Caco-2 (cell line): ENCODE data around the gene LACTBL1. TPM values are rescaled to one million over a fixed set of nuclear protein-coding genes. Genes with fewer than 3 reads are reported as not detected.
"Not testable (repeated sequence)": the region's sequence is repeated elsewhere in the genome, so short reads cannot be mapped to it uniquely, and the experiment has no call there.

ENCODE experiments used
- BruUV-seq: library from RNA; stranded (reverse); fragments of 400-500 nt; replicated peaks from 2 replicates; lab custom pipeline; 2021; lab: Mats Ljungman, UMichigan
- CTCF ChIA-PET: fragments of 300-600 bp; sonication (Branson Sonifier 250); formaldehyde crosslinking; loops from one replicate; lab custom pipeline; 2022; ENCODE audit warnings: antibody characterized with exemption; lab: Charles Lee
- POLR2A ChIA-PET: fragments of 300-600 bp; sonication (Branson Sonifier 250); formaldehyde crosslinking; loops from one replicate; lab custom pipeline; 2022; ENCODE audit warnings: antibody characterized with exemption; lab: Charles Lee
- DNase-seq, 2 experiments: peaks; one replicate each; pipeline versions ENCODE4 v3.0.0 to v3.0.0-alpha.2; 2020 to 2022
- H3K27me3 ChIP-seq: replicated peaks from 2 replicates; pipeline ENCODE4 v1.6.0; 2011; ENCODE audit warnings: low read length; ENCODE audit not compliant: control insufficient read depth, insufficient read depth
- H3K36me3 ChIP-seq: 2 replicates; pipeline ENCODE4 v1.5.1; 2011; ENCODE audit warnings: low read length; ENCODE audit not compliant: control insufficient read depth, insufficient read depth
- H3K4me1 ChIP-seq: fragments of 250-450 bp; sonication (Bioruptor Pico); 2 replicates; pipeline ENCODE4 v1.5.1; 2020; ENCODE audit warnings: mild to moderate bottlenecking
- H3K4me3 ChIP-seq: 2 replicates; pipeline ENCODE4 v1.5.1; 2011; ENCODE audit warnings: low read depth, mild to moderate bottlenecking, control low read depth, low read length
- H3K9me3 ChIP-seq: fragments of 250-450 bp; sonication (Bioruptor Pico); 2 replicates; pipeline ENCODE4 v1.5.1; 2020; ENCODE audit warnings: mild to moderate bottlenecking, moderate library complexity
- H3K27ac Mint-ChIP-seq: one replicate; pipeline ENCODE4 v1.8.0; 2022; ENCODE audit warnings: mixed read lengths; ENCODE audit not compliant: unreplicated experiment
- H3K27me3 Mint-ChIP-seq: one replicate; pipeline ENCODE4 v1.8.0; 2022; ENCODE audit warnings: mixed read lengths; ENCODE audit not compliant: insufficient read depth, unreplicated experiment
- H3K36me3 Mint-ChIP-seq: one replicate; pipeline ENCODE4 v1.8.0; 2022; ENCODE audit warnings: mild to moderate bottlenecking, mixed read lengths; ENCODE audit not compliant: insufficient read depth, unreplicated experiment
- H3K4me1 Mint-ChIP-seq: one replicate; pipeline ENCODE4 v1.8.0; 2022; ENCODE audit warnings: low read depth, mixed read lengths; ENCODE audit not compliant: unreplicated experiment
- H3K4me3 Mint-ChIP-seq: one replicate; pipeline ENCODE4 v1.8.0; 2022; ENCODE audit warnings: mild to moderate bottlenecking, moderate library complexity, mixed read lengths; ENCODE audit not compliant: unreplicated experiment
- H3K9me3 Mint-ChIP-seq: one replicate; pipeline ENCODE4 v1.8.0; 2022; ENCODE audit warnings: mixed read lengths; ENCODE audit not compliant: unreplicated experiment
- CTCF ChIP-seq, 2 experiments: fragments of 200-600 bp in 1 of 2; IDR thresholded peaks; 1 replicate in 1 of 2; 2 replicates in 1 of 2; pipeline versions ENCODE4 v1.5.1 to v1.8.0; 2011 to 2022; ENCODE audit warnings: antibody characterized with exemption in 1 of 2, control low read depth in 1 of 2, inconsistent platforms in 1 of 2, low read depth in 1 of 2, low read length in 1 of 2, mild to moderate bottlenecking in 1 of 2, moderate library complexity in 1 of 2; ENCODE audit not compliant: insufficient read depth in 1 of 2, severe bottlenecking in 1 of 2, unreplicated experiment in 1 of 2
- intact Hi-C: fragments of 100-400 bp; cut with micrococcal nuclease; formaldehyde crosslinking; loops from one replicate; pipeline ENCODE4 v1.10.0; 2022; ENCODE audit not compliant: unreplicated experiment
- total RNA-seq: library from RNA; stranded (reverse); gene quantifications from 2 replicates; pipeline ENCODE4 v1.2.3, GENCODE V29; 2022

LACTBL1 gene
- total RNA-seq, 1 experiment from 2014 or later = not detected

- peaks cover 8% of the 10 kb centered on the region for H3K9me3 ChIP-seq
- ChIA-PET CTCF (interaction anchor here (0.7 kb wide), 1 partner anchor 83 kb away, joined by 4 read pairs; no protein-coding TSS in a partner anchor), POLR2A (interaction anchor here (1.0 kb wide), 1 partner anchor 22 kb away, joined by 3 read pairs; no protein-coding TSS in a partner anchor)
- intact Hi-C loops = loop anchor here (5.0 kb wide), 1 partner anchor 149 kb away; the partner anchor contains the start of gene LUZP1
- DNase-seq = no peak
- no peak for TF ChIP-seq CTCF (IDR thresholded peaks at IDR 0.05; ENCODE audit: insufficient read depth in 1 of 2, low read depth in 1 of 2, low read length in 1 of 2, severe bottlenecking in 1 of 2, unreplicated experiment in 1 of 2)
- TSS peak; percentile 83 for BruUV-seq
- Mint-ChIP-seq H3K27me3 (no peaks in the 10 kb centered on the region), H3K36me3 (peaks cover 14% of the 10 kb centered on the region), H3K27ac (peak overlapping the region; percentile 95), H3K4me3 (peak overlapping the region; percentile 77), H3K4me1 (no peaks in the 10 kb centered on the region), H3K9me3 (peaks cover 9% of the 10 kb centered on the region)
- H3K4me1 ChIP-seq = no peaks in the 10 kb centered on the region
- no peaks in the 10 kb centered on the region for H3K36me3 ChIP-seq
- H3K4me3 ChIP-seq = peak overlapping the region; percentile 93
- H3K27me3 ChIP-seq = no peaks in the 10 kb centered on the region
These were observed 46.0 kb upstream of the LACTBL1 start for GRCh38 chr1:23018661-23019093.

DNA sequence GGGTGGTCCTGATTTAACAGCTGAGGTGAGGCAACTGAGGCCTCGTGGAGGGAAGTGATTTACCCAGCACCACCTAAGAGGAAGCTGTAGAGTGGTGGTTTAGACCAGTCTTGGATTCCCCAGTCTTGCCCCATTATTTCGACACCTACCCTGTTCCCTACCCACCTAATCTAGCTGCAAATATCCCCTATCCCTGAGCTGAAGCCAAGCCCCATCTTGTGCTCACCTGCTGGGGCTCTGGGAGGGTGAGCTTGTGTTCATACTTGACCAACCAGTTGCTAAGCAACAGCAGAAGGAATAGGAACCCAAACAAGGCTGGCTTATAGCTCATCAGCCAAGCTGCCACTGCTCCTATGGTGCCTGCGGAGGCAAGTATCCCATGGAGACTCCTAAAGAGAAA, 41.0 kb upstream of the LACTBL1 start:
- DNase-seq = no peak
- H3K4me1 Mint-ChIP-seq = no peaks in the 10 kb centered on the region
- Histone ChIP-seq H3K4me3 (no peak overlapping the region), H3K36me3 (no peaks in the 10 kb centered on the region), H3K9me3 (no peaks in the 10 kb centered on the region), H3K4me1 (no peaks in the 10 kb centered on the region), H3K27me3 (no peaks in the 10 kb centered on the region)
- H3K27ac Mint-ChIP-seq = no peak overlapping the region
- no peaks in the 10 kb centered on the region for H3K27me3 Mint-ChIP-seq
- no TSS peak for BruUV-seq
- no peaks in the 10 kb centered on the region for H3K36me3 Mint-ChIP-seq
- no peaks in the 10 kb centered on the region for H3K9me3 Mint-ChIP-seq
- intact Hi-C loops = no loop called here
- ChIA-PET POLR2A (no interaction called here), CTCF (no interaction called here)
- H3K4me3 Mint-ChIP-seq = no peak overlapping the region
- no peak for TF ChIP-seq CTCF (IDR thresholded peaks at IDR 0.05; ENCODE audit: insufficient read depth in 1 of 2, low read depth in 1 of 2, low read length in 1 of 2, severe bottlenecking in 1 of 2, unreplicated experiment in 1 of 2)

DNA sequence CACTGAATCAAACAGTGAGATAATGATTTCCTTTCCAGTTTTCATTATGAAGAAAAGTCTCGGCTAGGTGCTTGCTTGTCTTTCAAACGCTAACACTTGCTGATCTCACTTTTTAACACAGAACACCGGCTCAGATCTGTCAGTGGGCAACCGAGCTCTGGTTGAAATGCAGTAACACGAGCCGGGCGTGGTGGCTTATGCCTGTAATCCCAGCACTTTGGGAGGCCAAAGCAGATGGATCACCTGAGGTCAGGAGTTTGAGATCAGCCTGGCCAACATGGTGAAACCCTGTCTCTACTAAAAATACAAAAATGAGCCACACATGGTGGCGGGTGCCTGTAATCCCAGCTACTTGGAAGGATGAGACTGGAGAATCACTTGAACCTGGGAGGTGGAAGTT, 37.4 kb upstream of the LACTBL1 start:
- POLR2A ChIA-PET, DNase-seq, H3K4me1 Mint-ChIP-seq, H3K36me3 ChIP-seq, H3K9me3 Mint-ChIP-seq, H3K27me3 ChIP-seq, H3K36me3 Mint-ChIP-seq, H3K9me3 ChIP-seq, H3K4me3 Mint-ChIP-seq, CTCF ChIA-PET, BruUV-seq, intact Hi-C loops, H3K4me1 ChIP-seq, H3K4me3 ChIP-seq, H3K27me3 Mint-ChIP-seq, H3K27ac Mint-ChIP-seq: not testable (repeated sequence)
